Measurements from ENCODE around the gene TTC29.

- TF ChIP-seq CTCF (IDR thresholded peaks at IDR 0.05) (no peak), POLR2A (IDR thresholded peaks at IDR 0.05) (no peak)
These were observed 14.0 kb upstream of the TTC29 start for GRCh38 chr4:146959692-146960091.

Measured in vagina (tissue), 2 donors.